ENCODE results near the gene STIM1. TPM values are rescaled to one million over a fixed set of nuclear protein-coding genes. Genes with fewer than 3 reads are reported as not detected.

The STIM1 gene
- total RNA-seq, 1 donor from 2014 or later: 9.6 TPM

DNA sequence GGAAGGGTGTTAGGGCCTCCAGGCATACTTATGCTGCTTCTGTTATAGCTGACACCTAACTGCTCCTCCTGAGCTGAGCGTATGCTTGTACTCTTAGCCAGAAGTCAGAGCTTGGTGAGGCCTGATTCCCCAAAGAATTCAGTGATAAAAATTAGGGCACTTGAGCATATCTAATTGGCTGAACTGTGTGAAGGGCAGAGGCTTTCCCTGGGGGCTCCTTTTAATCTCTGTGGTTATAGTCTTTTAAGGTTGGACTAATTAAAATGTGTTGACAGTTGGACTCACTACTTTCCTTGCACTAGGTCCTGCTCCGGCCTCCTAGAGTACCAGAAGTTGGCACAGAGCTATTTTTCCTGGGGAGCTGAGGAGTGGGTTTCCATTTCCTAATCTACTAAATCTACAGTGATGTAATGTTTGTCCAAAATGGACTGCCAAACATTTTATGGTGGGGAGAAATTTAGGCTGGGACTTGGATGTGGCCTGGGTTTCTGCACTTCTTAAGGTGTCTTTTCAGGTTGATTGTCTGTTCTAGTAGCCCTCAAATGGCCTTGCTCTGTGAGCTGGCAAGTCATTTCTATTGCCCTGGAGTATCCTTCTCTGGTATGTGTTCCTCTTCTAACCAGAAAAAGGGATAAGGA is 18.4 kb downstream of the STIM1 start:
- Mint-ChIP-seq H3K4me1 (ENCODE audit: low read depth, unreplicated experiment) (no peaks in the 10 kb centered on the region), H3K27me3 (ENCODE audit: unreplicated experiment) (no peaks in the 10 kb centered on the region), H3K9me3 (ENCODE audit: unreplicated experiment) (no peaks in the 10 kb centered on the region), H3K4me3 (ENCODE audit: unreplicated experiment) (no peak overlapping the region), H3K36me3 (ENCODE audit: unreplicated experiment) (no peaks in the 10 kb centered on the region), H3K27ac (ENCODE audit: unreplicated experiment) (no peak overlapping the region)
- DNase-seq: no peak
- TF ChIP-seq, protein P1, sequence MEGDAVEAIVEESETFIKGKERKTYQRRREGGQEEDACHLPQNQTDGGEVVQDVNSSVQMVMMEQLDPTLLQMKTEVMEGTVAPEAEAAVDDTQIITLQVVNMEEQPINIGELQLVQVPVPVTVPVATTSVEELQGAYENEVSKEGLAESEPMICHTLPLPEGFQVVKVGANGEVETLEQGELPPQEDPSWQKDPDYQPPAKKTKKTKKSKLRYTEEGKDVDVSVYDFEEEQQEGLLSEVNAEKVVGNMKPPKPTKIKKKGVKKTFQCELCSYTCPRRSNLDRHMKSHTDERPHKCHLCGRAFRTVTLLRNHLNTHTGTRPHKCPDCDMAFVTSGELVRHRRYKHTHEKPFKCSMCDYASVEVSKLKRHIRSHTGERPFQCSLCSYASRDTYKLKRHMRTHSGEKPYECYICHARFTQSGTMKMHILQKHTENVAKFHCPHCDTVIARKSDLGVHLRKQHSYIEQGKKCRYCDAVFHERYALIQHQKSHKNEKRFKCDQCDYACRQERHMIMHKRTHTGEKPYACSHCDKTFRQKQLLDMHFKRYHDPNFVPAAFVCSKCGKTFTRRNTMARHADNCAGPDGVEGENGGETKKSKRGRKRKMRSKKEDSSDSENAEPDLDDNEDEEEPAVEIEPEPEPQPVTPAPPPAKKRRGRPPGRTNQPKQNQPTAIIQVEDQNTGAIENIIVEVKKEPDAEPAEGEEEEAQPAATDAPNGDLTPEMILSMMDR (IDR thresholded peaks at IDR 0.05; ENCODE audit: partially characterized antibody, unreplicated experiment): no peak

DNA sequence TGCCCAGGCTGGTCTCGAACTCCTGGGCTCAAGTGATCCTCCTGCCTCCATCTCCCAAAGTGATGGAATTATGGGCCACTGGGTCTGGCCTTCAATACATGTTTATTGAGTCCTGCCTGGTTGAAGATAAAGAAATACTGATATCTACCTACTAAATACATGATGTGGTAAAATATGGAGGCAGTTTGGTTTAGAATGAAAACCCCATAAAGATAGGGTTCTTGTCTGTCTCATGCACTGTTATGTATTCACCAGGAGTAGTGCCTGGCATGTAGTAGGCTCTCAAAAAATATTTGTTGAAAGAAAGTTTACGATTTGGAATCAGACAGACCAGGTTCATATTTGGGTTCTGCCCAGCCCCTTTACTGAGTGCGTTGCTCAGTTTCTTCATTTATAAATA is 21.1 kb downstream of the STIM1 start:
- Mint-ChIP-seq H3K27me3 (ENCODE audit: unreplicated experiment) (no peaks in the 10 kb centered on the region), H3K9me3 (ENCODE audit: unreplicated experiment) (no peaks in the 10 kb centered on the region), H3K4me1 (ENCODE audit: low read depth, unreplicated experiment) (no peaks in the 10 kb centered on the region), H3K36me3 (ENCODE audit: unreplicated experiment) (no peaks in the 10 kb centered on the region), H3K27ac (ENCODE audit: unreplicated experiment) (no peak overlapping the region), H3K4me3 (ENCODE audit: unreplicated experiment) (no peak overlapping the region)
- TF ChIP-seq, protein P1 (IDR thresholded peaks at IDR 0.05; ENCODE audit: partially characterized antibody, unreplicated experiment): no peak
- no peak for DNase-seq

DNA sequence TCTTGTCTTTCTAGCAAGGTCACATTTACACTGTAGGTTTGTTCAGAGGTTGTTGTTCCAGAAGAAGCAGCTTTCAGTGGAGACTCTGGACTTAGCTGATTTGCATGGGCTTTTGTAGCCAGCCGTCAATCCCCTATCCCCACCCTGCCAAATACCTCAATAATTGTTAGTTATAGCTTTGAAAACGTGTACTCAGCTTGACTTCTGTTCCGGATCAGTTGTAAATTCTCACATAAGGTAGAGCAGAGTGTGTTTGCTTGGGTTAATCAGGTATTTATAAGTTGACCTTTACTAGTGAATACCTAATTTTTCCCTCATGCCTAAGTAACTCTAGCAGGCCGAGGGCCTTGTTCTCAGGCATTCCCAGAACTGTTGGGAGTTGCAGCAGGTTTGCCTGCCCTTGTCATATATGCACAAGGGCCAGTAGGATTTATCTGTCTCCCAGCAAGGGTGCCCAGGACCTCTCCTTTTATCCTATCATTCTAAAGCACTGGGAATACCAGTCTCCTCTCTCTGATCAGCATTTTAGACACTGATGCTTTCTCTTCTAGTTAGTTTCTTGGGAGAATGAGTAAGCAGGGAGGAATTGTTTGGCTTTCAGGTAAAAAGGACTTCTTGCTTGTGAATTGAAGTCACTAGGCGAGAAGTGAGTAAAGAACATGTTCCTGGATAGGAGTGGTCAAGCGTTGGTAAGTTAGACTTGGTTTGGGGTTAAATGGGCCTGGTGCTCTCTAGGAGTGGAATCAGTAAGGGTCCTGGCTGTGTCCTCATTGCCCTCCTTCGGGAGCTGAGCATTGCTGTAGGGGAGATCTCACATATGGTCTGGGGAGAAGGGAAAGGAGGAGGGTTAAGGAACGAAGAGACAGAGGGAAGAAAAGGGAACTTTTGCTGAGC is 22.1 kb downstream of the STIM1 start:
- no peak overlapping the region for H3K27ac Mint-ChIP-seq (ENCODE audit: unreplicated experiment)
- H3K4me3 Mint-ChIP-seq (ENCODE audit: unreplicated experiment): no peak overlapping the region
- DNase-seq: no peak
- H3K36me3 Mint-ChIP-seq (ENCODE audit: unreplicated experiment): no peaks in the 10 kb centered on the region
- H3K4me1 Mint-ChIP-seq (ENCODE audit: low read depth, unreplicated experiment): no peaks in the 10 kb centered on the region
- TF ChIP-seq, protein P1 (IDR thresholded peaks at IDR 0.05; ENCODE audit: partially characterized antibody, unreplicated experiment): no peak
- H3K27me3 Mint-ChIP-seq (ENCODE audit: unreplicated experiment): no peaks in the 10 kb centered on the region
- H3K9me3 Mint-ChIP-seq (ENCODE audit: unreplicated experiment): no peaks in the 10 kb centered on the region

DNA sequence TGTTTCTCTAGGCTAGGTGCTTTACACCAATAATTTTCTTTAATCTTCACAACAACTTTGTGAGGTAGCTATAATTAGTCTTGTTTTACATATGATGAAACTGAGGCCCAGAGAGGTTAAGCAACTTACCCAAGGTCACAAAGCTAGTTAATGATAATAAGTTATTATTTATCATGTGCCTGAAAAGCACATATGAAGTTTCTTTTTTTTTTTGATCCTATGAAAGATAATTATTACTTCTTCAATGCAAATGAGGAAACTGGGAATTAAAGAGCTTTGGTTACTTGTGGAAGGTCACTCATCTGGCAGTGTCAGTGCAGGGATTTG is 22.8 kb downstream of the STIM1 start:
- H3K36me3 Mint-ChIP-seq (ENCODE audit: unreplicated experiment): no peaks in the 10 kb centered on the region
- no peaks in the 10 kb centered on the region for H3K27me3 Mint-ChIP-seq (ENCODE audit: unreplicated experiment)
- no peaks in the 10 kb centered on the region for H3K4me1 Mint-ChIP-seq (ENCODE audit: low read depth, unreplicated experiment)
- H3K9me3 Mint-ChIP-seq (ENCODE audit: unreplicated experiment): no peaks in the 10 kb centered on the region
- no peak overlapping the region for H3K4me3 Mint-ChIP-seq (ENCODE audit: unreplicated experiment)
- DNase-seq: no peak
- TF ChIP-seq, protein P1 (IDR thresholded peaks at IDR 0.05; ENCODE audit: partially characterized antibody, unreplicated experiment): no peak
- no peak overlapping the region for H3K27ac Mint-ChIP-seq (ENCODE audit: unreplicated experiment)
